ENCODE results near the gene OR51B6. TPM values are rescaled to one million over a fixed set of nuclear protein-coding genes. Genes with fewer than 3 reads are reported as not detected.
"Not testable (repeated sequence)": the region's sequence is repeated elsewhere in the genome, so short reads cannot be mapped to it uniquely, and the experiment has no call there.

Gene OR51B6
- total RNA-seq, 1 experiment from 2014 or later = not detected

GRCh38 chr11:5336331-5336730, 15.0 kb upstream of the OR51B6 start:
- CTCF ChIA-PET = no interaction called here
- POLR2A ChIA-PET (ENCODE audit: low non-redundant PET) = no interaction called here
- intact Hi-C loops (cut with micrococcal nuclease; ENCODE audit: unreplicated experiment) = no loop called here

GRCh38 chr11:5337253-5337652, 14.1 kb upstream of the OR51B6 start:
- H3K4me3 ChIP-seq (ENCODE audit: low read depth, low read length, poor library complexity, severe bottlenecking); intact Hi-C loops (cut with micrococcal nuclease; ENCODE audit: unreplicated experiment); CTCF ChIA-PET; H3K9me3 ChIP-seq (ENCODE audit: low read depth, low read length, poor library complexity, severe bottlenecking); H3K27me3 ChIP-seq (replicated peaks; ENCODE audit: insufficient read depth, low read depth, low read length, poor library complexity); H3K27ac ChIP-seq (ENCODE audit: low read depth, low read length, poor library complexity, severe bottlenecking); DNase-seq (ENCODE audit: low spot score); POLR2A ChIA-PET (ENCODE audit: low non-redundant PET); H3K4me1 ChIP-seq (ENCODE audit: insufficient read depth, low read length, poor library complexity, severe bottlenecking); H3K36me3 ChIP-seq (ENCODE audit: insufficient read depth, low read length, poor library complexity, severe bottlenecking); BruUV-seq (replicated peaks): not testable (repeated sequence)

More at GRCh38 chr11:5336331-5336730, 15.0 kb upstream of the OR51B6 start:
- TF ChIP-seq EZH2 (IDR thresholded peaks at IDR 0.05; ENCODE audit: borderline replicate concordance, low read depth, low read length, poor library complexity, severe bottlenecking) = no peak
- no peak for TF ChIP-seq CTCF (conservative IDR thresholded peaks at IDR 0.05; ENCODE audit: low read depth, low read length)
- Histone ChIP-seq H3K36me3 (ENCODE audit: insufficient read depth, low read length, poor library complexity, severe bottlenecking) (no peaks in the 10 kb centered on the region), H3K27ac (ENCODE audit: low read depth, low read length, poor library complexity, severe bottlenecking) (no peak overlapping the region), H3K27me3 (replicated peaks; ENCODE audit: insufficient read depth, low read depth, low read length, poor library complexity) (no peaks in the 10 kb centered on the region), H3K4me1 (ENCODE audit: insufficient read depth, low read length, poor library complexity, severe bottlenecking) (no peaks in the 10 kb centered on the region), H3K4me3 (ENCODE audit: low read depth, low read length, poor library complexity, severe bottlenecking) (no peak overlapping the region), H3K9me3 (ENCODE audit: low read depth, low read length, poor library complexity, severe bottlenecking) (no peaks in the 10 kb centered on the region)
- BruUV-seq (replicated peaks) = no TSS peak
- no peak for DNase-seq (ENCODE audit: low spot score)

- Histone ChIP-seq H3K27me3 (replicated peaks; ENCODE audit: insufficient read depth, low read depth, low read length, poor library complexity) (no peaks in the 10 kb centered on the region), H3K4me3 (ENCODE audit: low read depth, low read length, poor library complexity, severe bottlenecking) (no peak overlapping the region), H3K27ac (ENCODE audit: low read depth, low read length, poor library complexity, severe bottlenecking) (no peak overlapping the region), H3K4me1 (ENCODE audit: insufficient read depth, low read length, poor library complexity, severe bottlenecking) (no peaks in the 10 kb centered on the region), H3K36me3 (ENCODE audit: insufficient read depth, low read length, poor library complexity, severe bottlenecking) (no peaks in the 10 kb centered on the region), H3K9me3 (ENCODE audit: low read depth, low read length, poor library complexity, severe bottlenecking) (no peaks in the 10 kb centered on the region)
- intact Hi-C loops (cut with micrococcal nuclease; ENCODE audit: unreplicated experiment) = no loop called here
- DNase-seq (ENCODE audit: low spot score) = no peak
- no TSS peak for BruUV-seq (replicated peaks)
- POLR2A ChIA-PET (ENCODE audit: low non-redundant PET) = no interaction called here
- TF ChIP-seq CTCF (conservative IDR thresholded peaks at IDR 0.05; ENCODE audit: low read depth, low read length) (no peak), EZH2 (IDR thresholded peaks at IDR 0.05; ENCODE audit: borderline replicate concordance, low read depth, low read length, poor library complexity, severe bottlenecking) (no peak)
- CTCF ChIA-PET = no interaction called here
These were observed 11.5 kb upstream of the OR51B6 start for GRCh38 chr11:5339771-5340322.

Measured in A673 (cell line).